Activated CD8-positive, alpha-beta T cell treated with anti-CD3 and anti-CD28 coated beads, Interleukin-2, amount 10 ng/mL, durations not matched to agents 7 days and 5 days (primary cell): Measurements from ENCODE around the gene CAMSAP3. TPM values are rescaled to one million over a fixed set of nuclear protein-coding genes. Genes with fewer than 3 reads are reported as not detected.

Source experiments
- ATAC-seq: fragments of 150-1000 bp; cut with Tn5 transposase; one replicate; pipeline ENCODE4 v1.10.0; 2021; ENCODE audit warnings: moderate library complexity
- CTCF ChIA-PET: fragments of 350-600 bp; sonication (Branson Sonifier 250); formaldehyde crosslinking; loops from one replicate; lab custom pipeline; 2021; ENCODE audit warnings: antibody characterized with exemption; lab: Charles Lee
- POLR2A ChIA-PET: fragments of 350-600 bp; sonication (Branson Sonifier 250); formaldehyde crosslinking; loops from one replicate; lab custom pipeline; 2021; ENCODE audit warnings: antibody characterized with exemption; lab: Charles Lee
- DNase-seq: peaks from one replicate; pipeline ENCODE4 v3.0.0-alpha.2; 2020
- H3K27ac Mint-ChIP-seq: one replicate; pipeline ENCODE4 v1.8.0; 2021; ENCODE audit warnings: mild to moderate bottlenecking, mixed read lengths
- H3K27me3 Mint-ChIP-seq: one replicate; pipeline ENCODE4 v1.8.0; 2021; ENCODE audit warnings: low read depth, mixed read lengths
- H3K36me3 Mint-ChIP-seq: one replicate; pipeline ENCODE4 v1.8.0; 2021; ENCODE audit warnings: low read depth, mixed read lengths
- H3K4me1 Mint-ChIP-seq: one replicate; pipeline ENCODE4 v1.8.0; 2021; ENCODE audit warnings: low read depth, mixed read lengths
- H3K4me3 Mint-ChIP-seq: one replicate; pipeline ENCODE4 v1.8.0; 2021; ENCODE audit warnings: mild to moderate bottlenecking, mixed read lengths
- H3K9me3 Mint-ChIP-seq: one replicate; pipeline ENCODE4 v1.8.0; 2022; ENCODE audit warnings: mixed read lengths; ENCODE audit not compliant: insufficient read depth
- total RNA-seq, 2 experiments: library from RNA; stranded (reverse); gene quantifications; one replicate each; pipeline ENCODE4 v1.2.3, GENCODE V29; 2021

The CAMSAP3 gene
- total RNA-seq, 2 experiments from 2014 or later, result 0.34 to 0.42 TPM

DNA sequence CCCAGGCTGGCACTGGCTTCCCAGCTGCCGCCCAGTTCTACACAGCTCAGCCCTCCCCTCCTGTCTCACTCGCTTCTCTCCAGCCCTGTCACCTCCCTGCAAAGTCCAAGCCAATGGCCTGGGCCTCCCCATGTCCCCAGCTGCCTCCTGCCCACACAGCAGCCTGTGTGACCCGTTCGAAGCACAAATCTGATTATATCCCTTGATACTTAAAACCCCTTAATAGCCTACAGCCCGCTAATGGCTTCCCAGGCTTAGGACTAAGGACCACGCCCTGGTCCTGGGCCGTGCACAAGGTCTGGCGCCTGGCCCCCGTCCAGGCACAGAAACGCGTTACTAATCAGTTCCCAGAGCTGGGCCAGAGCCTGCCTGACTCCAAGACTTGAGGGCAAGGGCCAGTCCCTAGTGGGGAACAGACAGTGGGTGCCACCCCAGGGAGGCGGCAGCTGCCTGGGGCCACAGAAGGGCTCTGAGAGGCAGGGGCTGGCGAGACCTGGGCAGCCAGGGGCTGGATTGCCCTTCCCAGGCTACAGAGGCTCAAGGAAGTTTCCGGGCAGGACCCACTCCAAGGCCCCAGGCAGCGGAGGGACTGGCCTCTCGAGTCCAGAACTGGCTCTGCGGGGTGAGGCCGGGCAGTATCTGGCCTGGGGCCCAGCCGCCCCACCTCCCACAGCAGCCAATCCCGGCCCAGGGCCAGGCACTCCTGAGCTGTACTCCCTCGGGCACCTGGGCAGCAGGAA is 23.3 kb downstream of the CAMSAP3 start:
- Mint-ChIP-seq H3K36me3 (peaks cover 26% of the 10 kb centered on the region), H3K4me1 (no peaks in the 10 kb centered on the region), H3K27me3 (no peaks in the 10 kb centered on the region), H3K27ac (no peak overlapping the region), H3K4me3 (no peak overlapping the region), H3K9me3 (no peaks in the 10 kb centered on the region)
- POLR2A ChIA-PET, result no interaction called here
- DNase-seq, result no peak
- ATAC-seq, result no peak
- CTCF ChIA-PET, result no interaction called here

- DNase-seq, result no peak
- CTCF ChIA-PET, result no interaction called here
- H3K36me3 Mint-ChIP-seq, result peaks cover 28% of the 10 kb centered on the region
- no peaks in the 10 kb centered on the region for H3K4me1 Mint-ChIP-seq
- H3K27ac Mint-ChIP-seq, result no peak overlapping the region
- H3K27me3 Mint-ChIP-seq, result no peaks in the 10 kb centered on the region
- no peaks in the 10 kb centered on the region for H3K9me3 Mint-ChIP-seq
- POLR2A ChIA-PET, result no interaction called here
- ATAC-seq, result no peak
- H3K4me3 Mint-ChIP-seq, result no peak overlapping the region
These were observed 24.2 kb downstream of the CAMSAP3 start for GRCh38 chr19:7619671-7620441.

DNA sequence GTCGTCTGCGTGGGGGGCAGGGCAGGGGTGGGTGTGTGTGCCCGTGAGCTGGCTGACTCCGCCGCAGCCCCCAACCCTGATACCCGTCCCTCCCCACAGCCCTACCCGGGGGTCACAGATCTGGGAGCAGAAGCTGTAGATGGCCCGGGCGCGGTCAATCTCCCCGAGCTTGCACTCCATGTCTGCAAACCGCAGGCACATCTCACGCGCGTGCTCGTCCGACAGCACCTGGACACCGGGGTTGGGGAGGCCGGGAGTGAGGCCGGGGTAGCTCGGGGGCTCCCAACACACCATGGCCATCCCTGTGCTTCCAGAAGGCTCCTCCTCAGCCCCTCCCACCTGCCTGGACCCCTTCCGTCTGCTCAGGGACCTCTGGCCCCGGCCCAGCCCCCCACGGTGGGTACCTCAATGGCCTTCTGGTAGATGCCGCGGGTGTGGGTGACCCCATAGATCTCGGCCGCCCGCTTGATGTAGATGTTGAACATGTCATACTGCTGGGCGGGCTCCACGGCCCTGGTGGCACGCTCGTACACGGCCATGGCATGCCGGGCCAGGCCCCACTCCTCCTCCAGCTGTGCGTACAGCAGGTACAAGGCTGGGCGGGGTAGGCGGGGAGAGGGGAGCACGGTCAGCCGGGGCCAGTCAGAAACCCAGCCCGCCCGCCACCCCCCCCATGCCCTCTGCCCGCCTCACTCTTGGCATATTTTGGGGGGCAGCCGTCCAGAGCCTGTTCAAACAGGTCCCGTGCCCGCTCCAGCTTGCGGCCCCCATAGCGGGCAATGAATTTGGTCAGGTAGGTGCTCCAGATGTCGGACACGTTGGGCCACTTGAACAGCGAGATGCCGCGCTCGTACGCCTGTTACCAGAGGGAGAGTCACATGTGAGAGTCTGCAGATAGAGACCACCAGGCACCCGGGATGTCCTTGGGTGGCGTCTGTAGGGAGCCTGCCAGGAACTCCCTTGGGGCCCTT is 25.1 kb downstream of the CAMSAP3 start:
- Mint-ChIP-seq H3K27me3 (no peaks in the 10 kb centered on the region), H3K4me1 (no peaks in the 10 kb centered on the region), H3K36me3 (peaks cover 31% of the 10 kb centered on the region), H3K27ac (no peak overlapping the region), H3K4me3 (no peak overlapping the region), H3K9me3 (no peaks in the 10 kb centered on the region)
- no peak for ATAC-seq
- ChIA-PET CTCF (no interaction called here), POLR2A (interaction anchor here (1.0 kb wide), 1 partner anchor 9 kb away, joined by 6 read pairs; the partner anchor contains the start of genes PET100 and XAB2)
- DNase-seq, result no peak

GRCh38 chr19:7622933-7623685 is 27.4 kb downstream of the CAMSAP3 start:
- H3K4me1 Mint-ChIP-seq, result peaks cover 6% of the 10 kb centered on the region
- H3K4me3 Mint-ChIP-seq, result no peak overlapping the region
- ATAC-seq (no peak), DNase-seq (no peak)
- POLR2A ChIA-PET, result interaction anchor here (1.4 kb wide), 1 partner anchor 14 kb away, joined by 5 read pairs; the partner anchor contains the start of gene STXBP2
- no peaks in the 10 kb centered on the region for H3K27me3 Mint-ChIP-seq
- no peak overlapping the region for H3K27ac Mint-ChIP-seq
- H3K36me3 Mint-ChIP-seq, result peaks cover 34% of the 10 kb centered on the region
- no peaks in the 10 kb centered on the region for H3K9me3 Mint-ChIP-seq
- CTCF ChIA-PET, result interaction anchor here (1.2 kb wide), 1 partner anchor 55 kb away, joined by 3 read pairs; no protein-coding TSS in a partner anchor

GRCh38 chr19:7623725-7624603 is 28.3 kb downstream of the CAMSAP3 start:
- CTCF ChIA-PET, result no interaction called here
- no peaks in the 10 kb centered on the region for H3K9me3 Mint-ChIP-seq
- POLR2A ChIA-PET, result interaction anchor here (1.4 kb wide), 1 partner anchor 14 kb away, joined by 5 read pairs; the partner anchor contains the start of gene STXBP2

DNA sequence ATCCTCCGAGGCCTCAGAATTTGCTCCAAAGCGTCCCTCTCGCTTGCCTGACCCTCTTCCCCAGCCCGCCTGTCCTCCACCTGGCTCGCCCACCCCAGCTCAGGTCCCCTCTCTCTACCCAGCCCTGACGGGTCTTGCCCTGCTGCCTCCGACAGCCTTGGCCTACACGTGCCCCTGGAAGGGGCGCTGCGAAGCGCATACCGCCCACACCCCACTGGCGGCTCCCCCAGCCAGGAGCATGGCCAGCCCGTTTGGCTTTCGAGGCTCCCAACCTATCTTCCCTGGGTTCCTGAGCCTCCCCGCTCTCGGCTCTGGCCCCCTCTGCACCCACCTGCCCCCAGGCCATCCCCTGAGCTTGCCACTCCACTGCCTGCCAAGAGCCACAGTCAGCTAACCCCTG is 29.1 kb downstream of the CAMSAP3 start:
- CTCF ChIA-PET, result no interaction called here
- Mint-ChIP-seq H3K36me3 (peaks cover 34% of the 10 kb centered on the region), H3K4me3 (no peak overlapping the region), H3K4me1 (peaks cover 22% of the 10 kb centered on the region), H3K27ac (no peak overlapping the region), H3K27me3 (no peaks in the 10 kb centered on the region), H3K9me3 (no peaks in the 10 kb centered on the region)
- ATAC-seq (no peak), DNase-seq (no peak)
- POLR2A ChIA-PET, result no interaction called here

More at GRCh38 chr19:7623725-7624603, 28.3 kb downstream of the CAMSAP3 start:
- Mint-ChIP-seq H3K27me3 (no peaks in the 10 kb centered on the region), H3K36me3 (peaks cover 28% of the 10 kb centered on the region), H3K4me1 (peaks cover 15% of the 10 kb centered on the region), H3K27ac (no peak overlapping the region), H3K4me3 (no peak overlapping the region)
- no peak for DNase-seq
- no peak for ATAC-seq

- no peak for ATAC-seq
- no peak overlapping the region for H3K27ac Mint-ChIP-seq
- H3K9me3 Mint-ChIP-seq, result no peaks in the 10 kb centered on the region
- POLR2A ChIA-PET, result no interaction called here
- no peak overlapping the region for H3K4me3 Mint-ChIP-seq
- DNase-seq, result no peak
- CTCF ChIA-PET, result interaction anchor here (1.4 kb wide), 1 partner anchor 57 kb away, joined by 3 read pairs; no protein-coding TSS in a partner anchor
- peaks cover 30% of the 10 kb centered on the region for H3K4me1 Mint-ChIP-seq
- H3K27me3 Mint-ChIP-seq, result no peaks in the 10 kb centered on the region
- H3K36me3 Mint-ChIP-seq, result peaks cover 35% of the 10 kb centered on the region
These were observed 30.2 kb downstream of the CAMSAP3 start for GRCh38 chr19:7625763-7626372.

DNA sequence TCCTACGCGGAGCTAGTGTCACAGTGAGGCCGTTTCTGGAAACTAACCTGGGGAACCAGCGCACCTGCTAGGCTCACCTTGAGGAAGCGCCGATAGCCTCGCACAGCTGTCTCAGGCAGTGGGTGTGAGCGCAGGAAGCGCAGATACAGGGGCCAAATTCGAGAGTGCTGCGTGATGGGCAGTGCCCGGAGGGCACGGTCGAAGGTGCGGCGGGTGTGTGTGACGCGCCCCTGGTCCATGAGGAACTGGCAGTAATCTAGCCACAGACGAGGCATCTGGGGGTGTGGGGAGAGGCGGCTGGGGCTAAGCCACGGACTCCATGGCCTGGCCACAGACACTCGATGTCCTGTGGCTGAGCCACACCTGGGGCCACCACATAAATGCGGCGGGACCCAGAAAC is 31.5 kb downstream of the CAMSAP3 start:
- Mint-ChIP-seq H3K27me3 (no peaks in the 10 kb centered on the region), H3K4me3 (no peak overlapping the region), H3K9me3 (no peaks in the 10 kb centered on the region), H3K4me1 (peaks cover 35% of the 10 kb centered on the region), H3K36me3 (peaks cover 32% of the 10 kb centered on the region), H3K27ac (no peak overlapping the region)
- DNase-seq, result no peak
- ChIA-PET POLR2A (interaction anchor here (0.6 kb wide), 3 partner anchors 89 to 1096 kb away, joined by 3 read pairs; no protein-coding TSS in a partner anchor), CTCF (interaction anchor here (1.4 kb wide), 1 partner anchor 59 kb away, joined by 3 read pairs; no protein-coding TSS in a partner anchor)
- no peak for ATAC-seq

GRCh38 chr19:7628589-7629311 is 33.1 kb downstream of the CAMSAP3 start:
- peak overlapping the region; percentile 98 for H3K27ac Mint-ChIP-seq
- no peaks in the 10 kb centered on the region for H3K9me3 Mint-ChIP-seq
- H3K4me3 Mint-ChIP-seq, result peak overlapping the region; percentile 94
- H3K27me3 Mint-ChIP-seq, result no peaks in the 10 kb centered on the region
- ChIA-PET CTCF (interaction anchor here (0.5 to 2.1 kb wide), 3 partner anchors 53 to 171 kb away, joined by 3 to 20 read pairs (median 5); partner anchors contain the start of gene TRAPPC5), POLR2A (interaction anchor here (0.7 to 1.8 kb wide), 12 partner anchors 7 to 291 kb away, joined by 3 to 13 read pairs (median 5); partner anchors contain the start of genes SNAPC2, STXBP2 and TRAPPC5)
- DNase-seq (no peak), ATAC-seq (no peak)
- peaks cover 35% of the 10 kb centered on the region for H3K4me1 Mint-ChIP-seq
- peaks cover 28% of the 10 kb centered on the region for H3K36me3 Mint-ChIP-seq
